Measurements from ENCODE around the gene API5.
"Not testable (repeated sequence)": the region's sequence is repeated elsewhere in the genome, so short reads cannot be mapped to it uniquely, and the experiment has no call there.

API5 gene

DNA sequence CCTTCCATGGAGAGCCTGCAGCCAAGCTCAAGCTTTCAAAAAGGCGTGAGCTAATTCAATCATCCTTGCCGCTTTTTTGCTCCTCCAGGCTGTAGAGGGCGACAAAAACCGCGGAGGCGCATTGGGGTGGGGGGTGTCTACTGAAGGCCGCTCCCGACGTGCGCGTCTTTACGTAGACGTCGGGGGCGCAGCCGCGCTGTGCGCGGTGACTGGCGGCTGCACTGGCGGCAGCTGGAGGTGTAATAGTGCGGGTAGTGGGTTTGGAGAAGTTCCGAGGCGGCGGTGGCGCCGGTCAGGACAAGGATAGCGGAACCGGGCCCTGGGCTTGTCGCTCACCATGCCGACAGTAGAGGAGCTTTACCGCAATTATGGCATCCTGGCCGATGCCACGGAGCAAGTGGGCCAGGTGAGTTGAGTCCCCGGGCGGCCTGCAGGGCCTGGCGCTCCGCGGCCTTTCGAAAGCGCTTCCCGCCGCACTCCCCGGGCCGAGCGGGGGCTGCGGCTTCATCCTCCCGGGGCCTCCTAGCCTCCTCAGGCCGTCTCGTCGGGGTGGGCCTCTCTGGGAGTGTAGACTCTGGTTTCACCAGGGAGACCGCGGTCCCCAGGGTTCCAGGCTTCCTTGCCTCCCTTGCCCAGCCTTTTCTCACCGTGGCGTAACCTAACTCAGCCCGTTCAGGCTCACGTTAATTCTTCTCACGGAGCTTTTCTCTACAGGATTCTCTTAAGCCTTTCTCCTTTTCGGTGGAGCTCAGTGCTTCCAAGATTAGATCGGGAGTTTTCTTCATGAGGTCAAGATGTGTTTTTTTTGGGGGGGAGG lies at the start of gene API5:
Gene API5, plus strand, starts transcription at position 206 of the 817 bp plus-strand sequence. Its CDS starts 132 bp downstream, at position 338.
- DNase-seq (ENCODE audit: low read depth, low spot score) = peak; percentile 97

DNA sequence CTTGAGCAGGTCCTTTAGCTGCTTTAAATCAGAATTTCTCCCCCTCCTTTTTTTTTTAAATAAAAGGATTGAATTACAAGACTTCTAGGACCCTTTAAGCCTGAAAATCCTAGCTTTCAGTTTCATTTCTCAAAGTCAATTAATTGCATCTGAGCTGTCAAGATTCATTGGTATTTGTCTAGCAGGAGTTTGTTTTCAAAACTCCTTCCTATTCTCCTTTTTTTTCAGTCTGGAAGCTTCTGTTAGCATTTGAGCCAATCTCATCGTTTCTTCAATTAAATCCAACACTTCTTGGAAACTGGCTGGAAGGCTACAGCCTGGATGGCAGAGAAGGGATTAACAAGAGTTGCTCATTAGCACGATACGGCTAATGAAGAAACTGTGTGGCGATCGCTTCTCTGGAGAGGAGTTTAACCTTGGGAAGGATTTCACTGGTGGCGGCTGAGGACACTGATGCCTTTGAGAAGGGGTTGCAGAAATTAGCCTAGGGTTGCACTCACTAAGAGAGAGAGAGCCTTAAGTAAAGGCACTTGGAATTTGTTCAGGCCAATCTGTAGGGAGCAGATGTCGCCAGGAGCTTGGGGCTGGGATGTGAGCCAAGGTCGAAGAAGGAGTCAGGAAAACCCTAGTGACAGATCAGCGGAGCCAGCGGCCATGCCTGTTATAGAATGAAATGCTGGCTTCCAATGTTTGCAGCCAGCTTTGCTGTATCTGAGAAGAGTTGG lies 43.8 kb upstream of the API5 start:
- peak; percentile 19 for DNase-seq (ENCODE audit: low read depth, low spot score)

DNA sequence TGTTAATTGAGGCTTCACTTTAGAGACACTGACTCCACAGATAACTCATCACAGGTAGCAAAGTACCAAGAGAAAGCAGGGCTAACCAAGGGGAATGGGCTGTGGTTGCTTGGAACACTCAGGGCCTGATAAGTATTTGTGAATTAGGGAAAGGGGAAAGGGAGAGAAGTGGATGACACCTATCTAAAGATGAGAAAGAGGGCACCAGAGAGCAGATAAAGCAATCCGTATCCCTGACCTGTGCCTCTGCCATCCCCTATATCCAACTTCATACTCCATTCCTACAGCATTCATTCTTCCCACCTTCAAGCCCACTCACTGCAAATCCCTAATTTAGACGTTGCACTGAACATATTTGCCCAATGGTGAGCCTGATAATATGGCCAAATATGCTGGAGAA lies 43.0 kb upstream of the API5 start:
- no peak for DNase-seq (ENCODE audit: low read depth, low spot score)

DNA sequence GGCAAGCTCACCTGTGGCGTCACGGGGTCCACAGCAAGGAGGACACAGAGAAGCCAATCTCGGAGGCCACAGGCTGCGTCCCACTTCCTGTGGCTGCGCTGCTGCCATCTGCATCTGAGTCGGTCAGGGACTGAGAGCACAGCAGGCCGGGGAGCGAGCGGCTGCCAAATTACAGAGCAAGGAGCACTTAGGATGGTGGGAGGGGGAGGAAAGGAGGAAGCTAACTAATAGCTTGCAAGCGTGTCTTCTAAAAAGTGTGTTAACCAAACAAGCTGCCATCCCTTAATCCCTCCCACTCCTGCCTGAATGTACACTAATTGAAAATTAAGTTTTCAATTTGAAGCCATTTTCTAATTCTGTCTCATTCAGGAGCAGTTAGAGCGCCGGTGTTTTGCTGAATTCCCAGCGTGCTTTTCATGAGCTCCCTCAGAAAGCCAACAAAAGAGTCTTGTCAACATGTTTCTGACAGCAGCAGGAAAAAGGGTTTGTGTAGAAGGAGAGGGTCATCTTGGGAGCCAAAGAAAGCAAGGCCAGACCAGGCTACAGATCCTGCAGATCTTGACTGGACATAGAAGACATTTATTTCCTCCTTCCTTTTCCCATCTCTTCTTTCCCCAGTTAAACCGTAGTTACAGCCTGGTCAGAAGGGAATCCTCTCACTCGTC lies 42.4 kb upstream of the API5 start:
- DNase-seq (ENCODE audit: low read depth, low spot score) = peak; percentile 29

DNA sequence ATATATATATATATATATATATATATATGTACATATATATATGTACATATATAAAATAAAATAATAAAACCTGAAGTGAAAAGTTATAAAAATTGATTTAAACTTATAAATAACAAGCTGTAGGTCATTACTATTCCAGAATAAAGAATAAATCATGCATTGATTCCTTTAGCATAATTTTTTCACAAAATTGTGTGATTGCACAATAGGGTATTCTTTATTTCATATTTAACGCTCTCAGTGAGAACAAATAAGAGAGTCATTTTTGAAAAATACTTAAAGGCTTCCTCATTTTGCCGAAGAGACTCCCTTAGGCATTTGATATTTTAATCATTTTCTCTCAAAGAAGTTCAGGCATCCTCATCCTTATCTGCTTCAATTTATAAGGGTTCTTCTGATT lies 41.3 kb upstream of the API5 start:
- no peak for DNase-seq (ENCODE audit: low read depth, low spot score)

DNA sequence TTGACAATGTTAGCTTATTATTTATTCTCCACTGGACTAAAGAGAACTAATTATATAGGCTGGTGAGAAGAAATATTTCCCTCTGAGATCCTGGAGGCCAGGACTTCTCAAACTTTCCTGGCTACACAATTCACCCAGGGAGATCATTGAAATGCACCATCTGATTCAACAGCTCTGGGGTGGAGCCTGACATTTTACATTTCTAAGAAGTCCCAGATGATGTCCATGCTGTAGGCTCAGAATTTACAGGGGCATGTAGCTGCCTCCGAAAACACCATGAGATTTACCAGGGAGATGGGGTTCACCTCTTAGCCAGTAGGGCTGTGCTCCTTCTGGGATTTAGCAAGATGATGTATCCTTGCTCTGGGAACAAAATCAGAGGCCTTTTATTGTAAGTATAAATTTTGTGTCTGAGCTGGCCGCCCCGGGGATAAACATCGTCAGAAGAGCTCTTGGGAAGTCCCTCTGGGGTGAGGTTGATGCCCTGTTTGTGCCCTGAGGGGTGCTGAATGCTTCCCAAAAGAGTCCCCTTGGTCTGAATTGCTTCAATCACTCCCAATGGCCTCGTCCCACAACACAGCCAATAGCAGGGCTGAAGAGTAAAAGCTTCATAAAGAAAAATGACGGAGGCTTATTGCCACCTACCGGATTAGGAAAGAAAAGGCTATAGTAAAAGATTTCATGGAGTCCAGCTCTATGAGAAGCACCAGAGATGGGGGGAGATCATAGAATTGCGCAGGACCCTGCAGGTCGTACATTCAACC lies 33.4 kb upstream of the API5 start:
- DNase-seq (ENCODE audit: low read depth, low spot score) = peak; percentile 53

DNA sequence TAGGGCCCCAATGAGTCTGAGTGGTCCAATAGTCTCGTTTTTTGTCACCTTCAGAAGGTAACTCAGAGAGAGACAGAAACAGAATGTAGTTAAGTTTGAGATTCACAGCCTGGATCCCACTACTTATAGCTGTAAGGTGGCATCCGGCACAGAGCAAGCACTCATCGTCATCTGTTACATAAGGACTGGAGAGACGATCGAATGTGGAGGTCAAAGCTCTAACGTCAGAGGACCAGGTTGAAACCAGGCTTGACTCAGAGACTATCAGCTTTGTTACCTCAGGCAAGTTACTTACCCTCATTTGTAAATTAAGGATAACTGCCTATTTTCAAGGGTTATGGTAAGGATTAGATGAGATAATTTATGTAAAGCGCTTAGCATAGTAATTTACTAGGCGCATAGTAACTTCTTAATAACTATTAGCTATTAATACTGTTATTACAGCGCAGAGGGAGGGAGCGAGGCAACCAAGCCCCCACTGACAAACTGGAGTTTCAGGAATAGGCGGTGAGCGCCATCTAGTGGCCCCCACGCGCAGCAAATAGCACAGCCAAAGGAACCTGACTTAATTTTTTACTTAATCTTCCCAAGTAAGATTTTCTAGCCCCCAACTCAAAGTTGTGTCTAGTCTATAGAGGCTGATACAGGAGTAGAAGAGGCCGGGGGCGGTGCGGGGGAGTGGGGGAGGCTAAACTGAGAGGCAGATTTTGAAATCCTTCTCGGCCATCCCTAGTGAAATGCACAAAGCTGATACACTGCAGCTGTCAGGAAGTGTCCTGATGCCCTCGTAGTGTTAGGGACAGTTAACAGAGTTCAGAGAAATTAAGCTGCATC lies 29.0 kb upstream of the API5 start:
- DNase-seq (ENCODE audit: low read depth, low spot score) = peak; percentile 65

DNA sequence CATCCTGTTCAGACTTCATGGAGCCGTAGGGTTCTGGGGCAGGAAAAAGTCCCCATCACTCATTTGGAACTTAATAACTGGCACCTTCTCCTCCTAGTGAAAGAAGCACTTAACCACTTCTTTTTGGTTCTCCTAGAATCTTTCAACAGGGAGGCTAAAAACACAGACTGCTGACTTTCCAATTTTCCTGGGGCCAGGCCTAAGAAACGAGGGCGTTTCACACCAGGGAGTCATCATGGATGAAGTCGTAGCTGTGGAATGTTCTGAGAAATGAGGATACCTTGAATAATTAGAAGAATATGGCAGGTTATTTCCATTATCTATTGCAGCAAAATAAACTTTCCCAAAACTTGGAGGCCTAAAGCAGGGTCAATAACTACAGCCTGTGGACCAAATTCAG lies 26.0 kb upstream of the API5 start:
- no peak for DNase-seq (ENCODE audit: low read depth, low spot score)

DNA sequence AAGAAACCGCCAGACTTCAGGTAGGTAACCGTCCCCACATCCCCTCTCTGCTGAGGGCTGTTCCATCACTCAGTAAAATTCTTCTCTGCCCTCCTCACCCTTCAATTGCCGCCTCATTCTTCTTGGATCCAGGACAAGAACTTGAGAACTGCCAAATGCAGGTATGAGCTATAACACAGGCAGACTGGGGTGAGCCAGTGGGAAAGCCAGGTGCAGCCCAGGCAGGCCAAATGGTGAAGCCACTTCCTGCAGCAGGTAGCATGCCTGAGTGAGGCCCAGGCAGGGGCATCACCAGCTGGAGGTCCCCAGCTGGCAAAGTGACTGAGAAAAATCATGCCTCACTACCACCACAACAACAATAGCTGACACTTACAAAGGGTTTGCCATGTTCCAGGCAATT lies 22.4 kb upstream of the API5 start:
- no peak for DNase-seq (ENCODE audit: low read depth, low spot score)

DNA sequence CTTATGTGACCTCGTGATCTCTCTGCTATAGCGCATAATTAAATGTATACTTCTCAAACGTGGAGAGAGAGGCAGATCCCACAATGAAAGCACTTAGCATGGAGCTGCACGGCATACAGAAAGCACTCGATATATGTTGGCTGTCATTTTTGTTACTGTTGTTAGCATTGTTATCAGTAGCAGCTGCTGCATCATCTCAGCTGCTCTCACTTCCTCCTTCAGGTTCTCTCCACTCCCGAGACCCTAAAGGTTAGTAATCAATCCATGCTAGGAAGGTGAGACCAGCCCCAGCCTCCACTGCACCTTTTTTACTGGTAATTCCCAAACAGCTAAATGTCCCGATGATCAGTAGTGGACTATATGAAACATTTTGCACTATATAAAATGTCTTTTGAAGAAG lies 13.4 kb upstream of the API5 start:
- DNase-seq (ENCODE audit: low read depth, low spot score) = no peak

DNA sequence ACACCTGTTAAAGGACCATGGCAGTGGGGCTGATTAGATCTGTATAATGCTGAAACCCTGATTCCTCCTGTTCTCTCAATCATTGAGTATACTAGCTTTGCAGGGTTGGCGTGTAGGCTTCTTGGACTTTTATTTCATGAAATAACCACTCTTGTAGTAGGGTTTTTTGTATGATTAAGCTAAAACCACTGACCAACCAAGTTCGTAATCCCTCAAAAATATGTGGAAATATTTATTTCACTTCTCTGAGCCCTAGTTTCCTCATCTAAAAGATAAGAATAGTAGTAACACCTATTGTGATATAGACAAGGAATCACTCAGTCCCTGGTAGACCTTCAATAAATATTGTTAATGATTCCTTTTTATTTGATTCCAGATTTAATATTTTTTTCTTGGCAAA lies 4.2 kb downstream of the API5 start:
- peak; percentile 23 for DNase-seq (ENCODE audit: low read depth, low spot score)

DNA sequence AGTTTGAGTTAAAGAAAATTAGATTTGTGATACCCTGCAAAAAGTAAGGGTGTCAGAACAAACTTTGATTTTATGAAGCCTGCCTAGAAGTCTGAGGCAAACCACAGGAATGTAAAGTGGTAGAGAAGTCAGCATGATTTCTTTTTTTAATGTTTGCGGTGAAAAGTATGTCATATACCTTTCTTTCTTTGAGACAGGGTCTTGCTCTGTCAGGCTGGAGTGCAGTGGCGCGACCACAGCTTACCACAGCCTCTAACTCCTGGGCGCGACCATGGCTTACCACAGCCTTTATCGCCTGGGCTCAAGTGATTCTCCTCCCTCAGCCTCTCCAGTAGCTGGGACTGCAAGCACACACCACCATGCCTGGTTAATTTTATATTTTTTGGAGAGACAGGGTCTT lies 4.7 kb downstream of the API5 start:
- peak; percentile 78 for DNase-seq (ENCODE audit: low read depth, low spot score)

DNA sequence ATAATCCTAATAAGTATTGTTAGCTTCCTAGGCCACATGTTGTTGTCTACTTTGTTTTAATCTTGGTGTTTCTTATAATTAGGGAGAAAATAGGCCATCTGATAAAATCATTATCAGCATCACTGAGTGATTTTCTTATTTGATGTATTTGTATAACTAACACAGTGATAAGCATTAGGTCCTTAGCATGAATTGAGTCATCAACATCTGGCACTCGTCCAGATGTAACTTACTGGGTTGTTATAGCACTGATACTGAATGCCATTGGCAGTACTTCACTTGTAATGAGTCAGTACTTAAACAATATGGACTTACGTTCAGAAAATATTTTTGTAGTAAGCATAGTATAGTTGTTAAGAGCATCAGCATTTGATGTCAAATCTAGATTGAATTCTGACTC lies 16.2 kb downstream of the API5 start:
- DNase-seq (ENCODE audit: low read depth, low spot score) = peak; percentile 86

DNA sequence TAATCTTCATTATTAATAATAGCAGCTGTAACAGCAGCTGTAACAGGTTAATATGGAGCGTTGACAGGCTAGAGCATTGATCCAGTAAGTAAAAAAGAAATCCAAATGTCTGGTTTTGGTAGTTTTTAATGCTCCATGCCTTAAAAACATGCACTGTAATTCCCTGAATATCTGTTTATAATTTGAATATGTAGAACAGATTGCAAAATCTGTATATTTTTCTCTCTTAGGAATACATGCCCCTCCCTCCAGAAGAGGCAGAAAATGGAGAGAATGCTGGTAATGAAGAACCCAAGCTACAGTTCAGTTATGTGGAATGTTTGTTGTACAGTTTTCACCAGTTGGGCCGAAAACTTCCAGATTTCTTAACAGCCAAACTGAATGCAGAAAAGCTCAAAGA lies 16.7 kb downstream of the API5 start:
- no peak for DNase-seq (ENCODE audit: low read depth, low spot score)

DNA sequence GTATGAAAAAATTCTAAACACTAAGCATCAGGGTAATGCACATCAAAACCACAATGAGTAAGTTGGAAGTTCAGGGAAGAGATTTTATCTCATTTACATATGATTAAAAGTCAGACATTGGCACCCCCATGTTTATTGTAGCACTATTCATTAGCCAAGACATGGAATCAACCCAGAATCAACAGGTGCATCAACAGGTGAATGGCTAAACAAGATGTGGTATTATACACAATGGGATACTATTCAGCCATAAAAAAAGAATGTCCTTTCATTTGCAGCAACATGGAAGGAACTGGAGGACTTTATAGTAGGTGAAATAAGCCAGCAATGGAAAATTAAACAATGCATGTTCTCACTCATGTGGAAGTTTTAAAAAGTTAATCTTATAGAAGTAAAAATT lies 29.4 kb downstream of the API5 start:
- DNase-seq (ENCODE audit: low read depth, low spot score) = no peak

DNA sequence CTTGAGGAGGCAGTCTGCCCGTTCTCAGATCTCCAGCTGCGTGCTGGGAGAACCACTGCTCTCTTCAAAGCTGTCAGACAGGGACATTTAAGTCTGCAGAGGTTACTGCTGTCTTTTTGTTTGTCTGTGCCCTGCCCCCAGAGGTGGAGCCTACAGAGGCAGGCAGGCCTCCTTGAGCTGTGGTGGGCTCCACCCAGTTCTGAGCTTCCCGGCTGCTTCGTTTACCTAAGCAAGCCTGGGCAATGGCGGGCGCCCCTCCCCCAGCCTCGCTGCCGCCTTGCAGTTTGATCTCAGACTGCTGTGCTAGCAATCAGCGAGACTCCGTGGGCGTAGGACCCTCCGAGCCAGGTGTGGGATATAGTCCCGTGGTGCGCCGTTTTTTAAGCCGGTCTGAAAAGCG lies 39.6 kb downstream of the API5 start:
- DNase-seq (ENCODE audit: low read depth, low spot score) = not testable (repeated sequence)

DNA sequence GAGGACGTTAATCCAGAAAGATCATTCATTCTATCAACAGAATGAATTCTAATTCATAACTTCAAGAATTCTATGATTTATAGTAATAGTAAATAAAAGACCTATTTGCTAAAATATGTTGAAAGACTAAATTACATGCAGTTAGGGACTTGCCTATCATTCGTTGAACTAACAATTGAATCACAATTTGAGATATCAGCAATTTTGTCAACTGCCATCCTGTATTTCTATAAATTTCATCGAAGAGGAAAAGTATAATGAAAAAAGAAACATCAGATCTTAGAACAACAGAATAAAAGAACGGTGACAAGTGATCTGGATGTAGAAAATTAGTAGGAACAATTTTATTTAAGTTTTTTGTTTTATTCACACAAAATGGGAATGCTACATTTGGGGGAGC lies 42.5 kb downstream of the API5 start:
- no peak for DNase-seq (ENCODE audit: low read depth, low spot score)

DNA sequence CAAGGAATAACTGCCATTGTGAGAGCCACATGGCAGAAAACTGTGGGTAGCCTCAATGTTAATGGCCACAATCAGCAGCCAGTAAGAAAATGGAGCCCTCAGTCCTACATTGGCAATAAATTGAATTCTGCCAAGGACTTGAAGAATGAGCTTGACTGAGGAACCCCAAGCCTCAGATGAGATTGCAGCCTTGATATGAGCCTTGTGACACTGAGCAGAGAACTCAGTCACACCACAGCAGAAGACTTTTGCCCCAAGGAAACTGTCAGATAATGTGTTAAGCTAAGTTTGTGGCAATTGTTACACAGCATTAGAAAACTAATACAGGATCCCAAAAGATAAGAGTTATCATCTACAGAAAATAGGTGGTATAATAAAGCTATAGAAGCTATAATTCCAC lies 44.5 kb downstream of the API5 start:
- DNase-seq (ENCODE audit: low read depth, low spot score) = no peak

DNA sequence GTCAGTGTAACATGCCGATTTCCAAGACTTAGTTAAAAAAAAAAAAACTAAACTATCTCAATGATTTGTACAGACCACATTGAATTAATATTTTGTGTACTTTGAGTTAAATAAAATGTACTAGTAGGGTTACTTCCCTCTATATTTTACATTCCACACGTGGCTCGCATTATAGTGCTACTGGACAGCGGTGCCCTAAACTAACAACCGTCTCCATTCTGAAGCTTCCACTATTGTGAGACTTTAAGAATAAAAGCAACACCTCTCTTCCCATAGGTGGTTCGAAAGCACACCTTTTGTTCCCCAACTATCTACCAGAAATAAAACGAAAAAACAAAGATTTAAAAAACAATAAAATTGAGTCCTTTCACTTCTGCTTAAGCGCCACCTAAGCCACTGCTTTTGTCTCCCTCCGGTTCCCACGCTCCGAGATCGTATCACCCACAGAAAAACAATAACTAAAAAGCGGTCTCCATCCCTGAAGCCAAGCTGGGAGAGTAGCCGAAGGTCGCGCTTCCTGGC lies 46.5 kb downstream of the API5 start:
- peak; percentile 15 for DNase-seq (ENCODE audit: low read depth, low spot score)

DNA sequence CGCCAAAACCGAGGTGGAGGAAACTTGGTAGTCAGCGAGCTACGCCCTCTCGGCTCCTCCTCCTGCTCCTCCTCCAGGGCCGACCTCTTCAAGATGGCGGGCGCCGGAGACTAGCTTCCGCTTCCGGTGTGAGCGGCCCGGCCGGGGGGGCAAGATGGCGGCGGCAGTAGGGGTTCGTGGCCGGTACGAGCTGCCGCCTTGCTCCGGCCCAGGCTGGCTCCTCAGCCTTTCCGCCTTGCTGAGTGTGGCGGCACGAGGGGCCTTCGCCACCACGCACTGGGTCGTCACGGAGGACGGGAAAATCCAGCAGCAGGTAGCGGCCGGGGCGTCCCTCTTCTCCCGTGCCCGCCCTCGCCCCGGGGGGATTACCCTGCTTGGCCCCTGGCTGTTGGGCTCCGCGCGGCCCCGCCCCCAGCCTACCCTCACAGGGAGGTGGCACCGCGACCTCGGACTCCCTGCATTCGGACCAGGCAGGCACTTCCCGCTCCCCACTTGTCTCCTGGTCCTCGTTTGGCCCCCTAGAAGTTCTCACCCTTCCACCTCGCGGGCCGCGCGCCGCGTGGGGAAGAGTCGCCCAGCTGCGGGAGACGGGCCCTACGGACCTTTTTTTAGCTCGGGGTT lies 47.1 kb downstream of the API5 start, which contains the start of gene TTC17:
Gene TTC17, plus strand, starts transcription at position 120 of the 621 bp plus-strand sequence. Its CDS starts 35 bp downstream, at position 155.
- peak; percentile 96 for DNase-seq (ENCODE audit: low read depth, low spot score)

All from astrocyte of the hippocampus (primary cell).